GM06990 (cell line): Measurements from ENCODE around the gene CNRIP1.

Experiments used
- DNase-seq: peaks from one replicate; pipeline ENCODE4 v3.0.0-alpha.2; 2011; ENCODE audit not compliant: insufficient read length; ENCODE audit errors: extremely low read depth
- H3K27me3 ChIP-seq: replicated peaks from 2 replicates; pipeline ENCODE4 v1.6.0; 2011; ENCODE audit warnings: low read length; ENCODE audit not compliant: control insufficient read depth, insufficient read depth
- H3K36me3 ChIP-seq: 2 replicates; pipeline ENCODE4 v1.5.1; 2011; ENCODE audit warnings: low read length; ENCODE audit not compliant: control insufficient read depth, insufficient read depth
- H3K4me3 ChIP-seq: replicated peaks from 2 replicates; pipeline ENCODE4 v1.5.1; 2011; ENCODE audit warnings: low read depth, mild to moderate bottlenecking, control low read depth, low read length
- TF ChIP-seq, protein P1 (sequence below): IDR thresholded peaks from 2 replicates; pipeline ENCODE4 v1.5.1; 2011; ENCODE audit warnings: low read length, control low read depth, mild to moderate bottlenecking, inconsistent platforms; ENCODE audit not compliant: insufficient read depth, poor library complexity, severe bottlenecking

CNRIP1 gene

DNA sequence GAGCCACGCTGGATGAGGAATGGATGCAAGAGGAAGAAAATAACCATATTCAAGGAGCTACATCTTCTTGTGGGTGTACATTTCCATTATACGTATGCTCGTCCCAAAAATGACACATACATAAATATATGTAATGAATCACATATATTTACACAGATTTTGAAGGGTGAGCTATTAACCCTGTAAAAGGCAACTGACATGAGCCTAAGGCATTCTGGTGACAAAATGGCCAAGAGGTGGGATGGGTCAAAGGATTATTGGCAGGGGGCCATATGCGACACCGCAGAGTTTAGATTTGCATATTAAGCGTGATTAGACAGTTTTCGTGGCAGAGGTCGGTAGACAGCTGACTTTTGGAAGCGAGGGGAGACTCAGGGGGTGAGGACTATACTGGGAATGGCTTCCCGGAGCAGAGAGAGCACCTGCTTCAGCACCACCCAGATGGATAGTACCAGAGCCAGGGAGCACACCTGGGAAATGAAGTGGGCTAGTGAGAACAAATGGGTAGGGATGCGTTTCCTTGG, 431 bp upstream of the CNRIP1 start:
- Histone ChIP-seq H3K4me3 (no peak overlapping the region; the same call in 1 of the 2 replicates), H3K27me3 (peaks cover 3% of the 10 kb centered on the region)

DNA sequence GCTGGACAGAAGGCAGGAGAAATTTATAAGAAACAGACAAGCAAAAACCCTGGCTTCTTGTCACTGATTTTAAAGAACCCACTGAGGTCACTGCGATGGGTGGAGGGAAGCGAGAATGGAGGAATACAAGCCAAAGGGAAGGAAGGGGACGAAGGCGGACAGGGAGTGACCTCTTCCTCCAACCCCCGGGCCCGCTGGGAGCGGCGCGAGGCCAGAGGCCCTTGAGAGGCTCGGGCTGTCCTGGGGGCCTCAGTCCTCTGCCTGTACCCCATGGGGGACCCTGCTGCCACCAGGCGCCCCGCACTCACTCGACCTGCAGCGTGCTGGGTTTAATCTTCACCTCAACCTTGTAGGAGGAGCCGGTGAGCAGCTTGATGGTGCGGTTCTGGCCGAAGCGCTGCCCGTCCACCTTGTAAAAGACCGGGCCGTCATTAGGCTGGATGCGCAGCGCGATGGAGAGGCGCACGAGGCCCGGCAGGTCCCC, 793 bp downstream of the CNRIP1 start:
- Histone ChIP-seq H3K27me3 (peaks cover 3% of the 10 kb centered on the region), H3K36me3 (no peaks in the 10 kb centered on the region), H3K4me3 (peak overlapping the region; percentile 35; the same call in 1 of the 2 replicates)
- DNase-seq, result no peak
- TF ChIP-seq, protein P1, sequence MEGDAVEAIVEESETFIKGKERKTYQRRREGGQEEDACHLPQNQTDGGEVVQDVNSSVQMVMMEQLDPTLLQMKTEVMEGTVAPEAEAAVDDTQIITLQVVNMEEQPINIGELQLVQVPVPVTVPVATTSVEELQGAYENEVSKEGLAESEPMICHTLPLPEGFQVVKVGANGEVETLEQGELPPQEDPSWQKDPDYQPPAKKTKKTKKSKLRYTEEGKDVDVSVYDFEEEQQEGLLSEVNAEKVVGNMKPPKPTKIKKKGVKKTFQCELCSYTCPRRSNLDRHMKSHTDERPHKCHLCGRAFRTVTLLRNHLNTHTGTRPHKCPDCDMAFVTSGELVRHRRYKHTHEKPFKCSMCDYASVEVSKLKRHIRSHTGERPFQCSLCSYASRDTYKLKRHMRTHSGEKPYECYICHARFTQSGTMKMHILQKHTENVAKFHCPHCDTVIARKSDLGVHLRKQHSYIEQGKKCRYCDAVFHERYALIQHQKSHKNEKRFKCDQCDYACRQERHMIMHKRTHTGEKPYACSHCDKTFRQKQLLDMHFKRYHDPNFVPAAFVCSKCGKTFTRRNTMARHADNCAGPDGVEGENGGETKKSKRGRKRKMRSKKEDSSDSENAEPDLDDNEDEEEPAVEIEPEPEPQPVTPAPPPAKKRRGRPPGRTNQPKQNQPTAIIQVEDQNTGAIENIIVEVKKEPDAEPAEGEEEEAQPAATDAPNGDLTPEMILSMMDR, result no peak

More for the DNA sequence above, 431 bp upstream of the CNRIP1 start:
- TF ChIP-seq, protein P1, result no peak
- DNase-seq, result no peak
- H3K36me3 ChIP-seq, result no peaks in the 10 kb centered on the region

DNA sequence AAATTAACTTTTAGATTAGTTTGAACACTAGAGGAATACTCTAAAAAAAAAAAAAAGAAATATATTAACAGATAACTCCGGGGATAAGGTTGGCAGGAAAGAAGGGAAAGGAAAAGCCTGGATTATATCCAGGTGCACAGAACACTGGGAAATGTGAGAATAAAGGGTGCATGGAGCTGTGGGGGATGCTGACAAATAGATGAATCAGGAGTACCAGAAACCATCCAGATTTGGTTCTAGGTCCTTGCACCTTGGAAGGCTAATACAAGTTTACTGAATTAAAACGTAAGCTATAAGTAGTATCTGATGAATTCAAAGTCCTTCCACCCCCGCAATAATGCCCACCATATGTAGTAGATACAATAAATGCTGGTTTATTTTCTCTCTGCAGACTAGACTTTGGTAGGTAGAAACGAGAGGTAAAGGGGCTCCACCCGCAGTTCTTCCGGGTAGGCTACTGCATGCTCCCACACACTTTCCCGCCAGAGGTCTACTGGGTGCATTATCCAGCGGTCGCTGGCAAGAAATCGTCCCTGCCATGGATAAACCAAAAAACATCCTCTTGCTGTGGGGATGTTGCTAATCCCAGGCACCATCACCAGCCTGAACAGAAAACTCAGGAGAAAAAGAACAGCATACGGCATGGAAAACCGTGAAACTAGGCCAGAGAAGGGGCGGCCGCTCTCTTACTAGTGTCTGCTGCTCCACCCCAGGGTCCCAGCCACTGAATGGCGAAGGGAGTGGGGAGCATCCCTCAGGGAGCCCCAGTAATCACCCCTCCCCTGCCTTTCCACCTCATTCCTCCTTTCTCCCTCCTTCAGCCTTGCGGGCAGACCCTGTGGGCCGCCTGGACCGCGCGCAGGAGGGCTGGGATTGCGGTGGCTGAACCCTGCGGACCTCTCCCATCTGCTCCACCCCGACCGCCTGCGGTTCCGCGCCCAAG, 1.5 kb downstream of the CNRIP1 start:
- H3K4me3 ChIP-seq, result no peak overlapping the region
- peaks cover 3% of the 10 kb centered on the region for H3K27me3 ChIP-seq
- no peaks in the 10 kb centered on the region for H3K36me3 ChIP-seq
- DNase-seq, result no peak
- TF ChIP-seq, protein P1, result no peak

DNA sequence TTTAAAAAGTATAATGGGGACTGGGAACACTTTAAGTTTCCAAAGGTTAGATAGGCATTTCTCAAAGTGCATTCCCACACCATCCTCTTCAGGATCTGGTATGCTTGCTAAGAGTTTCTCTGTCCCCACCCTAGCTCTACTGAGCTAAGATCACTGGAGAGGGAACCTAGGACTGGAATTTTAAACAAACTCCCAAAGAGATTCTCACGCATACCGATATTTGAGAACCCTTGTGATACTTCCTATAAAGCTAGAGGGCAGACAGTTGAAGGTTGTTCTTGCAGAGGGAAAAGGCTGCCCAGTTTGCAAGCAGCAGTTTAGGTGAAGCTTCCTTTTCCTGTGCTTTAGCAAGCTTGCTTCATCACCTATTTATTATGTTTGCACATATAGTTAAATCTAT, 3.6 kb downstream of the CNRIP1 start:
- no peak overlapping the region for H3K4me3 ChIP-seq
- H3K27me3 ChIP-seq, result peaks cover 3% of the 10 kb centered on the region
- DNase-seq, result no peak
- TF ChIP-seq, protein P1, result no peak
- no peaks in the 10 kb centered on the region for H3K36me3 ChIP-seq

DNA sequence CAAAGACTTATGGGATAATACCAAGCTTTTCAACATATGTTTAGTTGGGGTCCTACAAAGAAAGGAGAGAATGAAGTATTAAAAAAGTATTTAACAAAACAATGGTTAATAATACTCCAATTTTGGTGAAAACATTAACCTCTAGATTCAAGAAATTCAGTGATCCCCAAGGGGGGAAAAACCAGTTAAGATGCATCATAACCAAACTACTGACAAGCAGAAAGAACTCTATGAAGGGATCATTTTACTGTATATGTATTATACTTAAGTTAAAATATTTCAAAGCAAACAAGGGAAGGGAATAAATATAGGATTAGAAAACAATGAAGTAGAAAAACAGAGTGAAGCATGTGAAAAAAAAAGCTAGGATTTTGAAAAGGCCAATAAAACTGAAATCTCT, 8.7 kb downstream of the CNRIP1 start:
- Histone ChIP-seq H3K4me3 (no peak overlapping the region), H3K36me3 (no peaks in the 10 kb centered on the region), H3K27me3 (no peaks in the 10 kb centered on the region)
- no peak for DNase-seq
- TF ChIP-seq, protein P1, result no peak
